ENCODE measurements around the gene JAKMIP2. TPM values are rescaled to one million over a fixed set of nuclear protein-coding genes. Genes with fewer than 3 reads are reported as not detected.

The JAKMIP2 gene
- total RNA-seq, 1 donor, result 1.1 TPM

DNA sequence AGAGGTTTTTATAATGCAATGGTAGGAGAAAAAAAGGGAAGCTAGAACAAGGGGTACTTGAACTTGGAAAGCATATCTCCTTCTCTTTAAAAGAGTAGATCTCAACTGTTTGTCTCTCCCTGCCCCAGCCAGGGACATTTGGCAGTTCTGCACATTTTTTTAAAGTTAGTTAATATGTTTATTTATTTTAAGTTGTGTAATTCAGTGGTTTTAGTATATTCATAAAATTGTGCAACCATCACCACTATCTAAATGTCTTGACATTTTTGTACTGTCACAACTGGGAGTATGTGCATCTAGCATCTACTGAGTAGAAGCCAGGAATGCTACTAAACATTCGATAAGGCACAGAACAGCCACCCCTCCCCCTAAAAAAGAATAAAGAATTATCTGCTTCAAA is 169.2 kb downstream of the JAKMIP2 start:
- H4K20me1 ChIP-seq (ENCODE audit: insufficient read depth, low read length), result no peaks in the 10 kb centered on the region
- H3K9me3 ChIP-seq (ENCODE audit: low read depth, low read length), result no peaks in the 10 kb centered on the region
- no peaks in the 10 kb centered on the region for H3K36me3 ChIP-seq (ENCODE audit: insufficient read depth, low read length)
- H3K4me1 ChIP-seq (ENCODE audit: insufficient read depth, low read length), result peaks cover 7% of the 10 kb centered on the region
- H3K4me2 ChIP-seq (ENCODE audit: insufficient read depth, low read length), result no peak overlapping the region
- TF ChIP-seq, protein P1, sequence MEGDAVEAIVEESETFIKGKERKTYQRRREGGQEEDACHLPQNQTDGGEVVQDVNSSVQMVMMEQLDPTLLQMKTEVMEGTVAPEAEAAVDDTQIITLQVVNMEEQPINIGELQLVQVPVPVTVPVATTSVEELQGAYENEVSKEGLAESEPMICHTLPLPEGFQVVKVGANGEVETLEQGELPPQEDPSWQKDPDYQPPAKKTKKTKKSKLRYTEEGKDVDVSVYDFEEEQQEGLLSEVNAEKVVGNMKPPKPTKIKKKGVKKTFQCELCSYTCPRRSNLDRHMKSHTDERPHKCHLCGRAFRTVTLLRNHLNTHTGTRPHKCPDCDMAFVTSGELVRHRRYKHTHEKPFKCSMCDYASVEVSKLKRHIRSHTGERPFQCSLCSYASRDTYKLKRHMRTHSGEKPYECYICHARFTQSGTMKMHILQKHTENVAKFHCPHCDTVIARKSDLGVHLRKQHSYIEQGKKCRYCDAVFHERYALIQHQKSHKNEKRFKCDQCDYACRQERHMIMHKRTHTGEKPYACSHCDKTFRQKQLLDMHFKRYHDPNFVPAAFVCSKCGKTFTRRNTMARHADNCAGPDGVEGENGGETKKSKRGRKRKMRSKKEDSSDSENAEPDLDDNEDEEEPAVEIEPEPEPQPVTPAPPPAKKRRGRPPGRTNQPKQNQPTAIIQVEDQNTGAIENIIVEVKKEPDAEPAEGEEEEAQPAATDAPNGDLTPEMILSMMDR (IDR thresholded peaks at IDR 0.05; ENCODE audit: extremely low read depth, low read depth, low read length), result no peak
- no peak overlapping the region for H3K4me3 ChIP-seq (ENCODE audit: insufficient read depth, low read length)
- H3K27me3 ChIP-seq (ENCODE audit: insufficient read depth, low read length), result no peaks in the 10 kb centered on the region
- no peak overlapping the region for H2AFZ ChIP-seq (ENCODE audit: low read length)
- no peak for DNase-seq (ENCODE audit: insufficient read length, low spot score, missing footprints)
- no peaks in the 10 kb centered on the region for H3K79me2 ChIP-seq (ENCODE audit: insufficient read depth, low read length)
- H3K27ac ChIP-seq (ENCODE audit: low read depth, low read length), result no peak overlapping the region

DNA sequence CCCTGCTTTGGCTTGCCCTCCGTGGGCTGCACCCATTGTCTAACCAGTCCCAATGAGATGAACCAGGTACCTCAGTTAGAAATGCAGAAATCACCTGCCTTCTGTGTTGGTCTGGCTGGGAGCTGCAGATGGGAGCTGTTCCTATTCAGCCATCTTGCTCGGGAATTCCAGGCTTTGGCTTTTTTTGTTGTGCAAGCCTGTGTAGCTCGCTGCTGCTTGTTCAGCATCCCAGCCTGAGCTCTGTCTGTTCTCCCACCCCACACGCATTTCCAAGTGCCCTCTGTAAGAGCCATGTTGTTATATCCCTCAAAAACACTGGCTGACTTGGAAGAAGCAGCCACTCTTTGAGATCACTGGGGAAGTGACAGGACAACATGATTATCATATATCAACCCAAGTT is 171.0 kb downstream of the JAKMIP2 start:
- TF ChIP-seq, protein P1 (IDR thresholded peaks at IDR 0.05; ENCODE audit: extremely low read depth, low read depth, low read length), result no peak
- DNase-seq (ENCODE audit: insufficient read length, low spot score, missing footprints), result no peak
- no peak overlapping the region for H3K27ac ChIP-seq (ENCODE audit: low read depth, low read length)
- H3K36me3 ChIP-seq (ENCODE audit: insufficient read depth, low read length), result no peaks in the 10 kb centered on the region
- no peak overlapping the region for H3K4me2 ChIP-seq (ENCODE audit: insufficient read depth, low read length)
- no peak overlapping the region for H2AFZ ChIP-seq (ENCODE audit: low read length)
- no peak overlapping the region for H3K4me3 ChIP-seq (ENCODE audit: insufficient read depth, low read length)
- H3K27me3 ChIP-seq (ENCODE audit: insufficient read depth, low read length), result no peaks in the 10 kb centered on the region
- peaks cover 7% of the 10 kb centered on the region for H3K4me1 ChIP-seq (ENCODE audit: insufficient read depth, low read length)
- H3K79me2 ChIP-seq (ENCODE audit: insufficient read depth, low read length), result no peaks in the 10 kb centered on the region
- H3K9me3 ChIP-seq (ENCODE audit: low read depth, low read length), result no peaks in the 10 kb centered on the region
- no peaks in the 10 kb centered on the region for H4K20me1 ChIP-seq (ENCODE audit: insufficient read depth, low read length)

DNA sequence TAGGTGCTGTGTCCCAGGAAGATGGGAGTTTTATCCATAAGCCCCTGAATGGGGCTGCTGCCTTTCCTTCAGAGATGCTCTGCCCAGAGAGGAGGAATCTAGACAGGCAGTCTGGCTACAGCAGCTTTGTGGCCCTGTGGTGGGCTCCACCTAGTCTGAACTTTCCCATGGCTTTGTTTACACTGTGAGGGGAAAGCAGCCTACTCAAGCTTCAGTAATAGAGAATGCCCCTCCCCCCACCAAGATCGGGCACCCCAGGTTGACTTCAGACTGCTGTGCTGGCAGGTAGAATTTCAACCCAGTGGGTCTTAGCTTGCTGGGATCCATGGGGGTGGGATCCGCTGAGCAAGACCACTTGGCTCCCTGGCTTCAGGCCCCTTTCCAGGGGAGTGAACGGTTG is 171.7 kb downstream of the JAKMIP2 start:
- Histone ChIP-seq H3K4me1 (ENCODE audit: insufficient read depth, low read length) (peaks cover 7% of the 10 kb centered on the region), H3K36me3 (ENCODE audit: insufficient read depth, low read length) (no peaks in the 10 kb centered on the region), H3K79me2 (ENCODE audit: insufficient read depth, low read length) (no peaks in the 10 kb centered on the region), H3K4me3 (ENCODE audit: insufficient read depth, low read length) (no peak overlapping the region), H3K27me3 (ENCODE audit: insufficient read depth, low read length) (no peaks in the 10 kb centered on the region), H3K4me2 (ENCODE audit: insufficient read depth, low read length) (no peak overlapping the region), H3K9me3 (ENCODE audit: low read depth, low read length) (no peaks in the 10 kb centered on the region), H3K27ac (ENCODE audit: low read depth, low read length) (no peak overlapping the region), H4K20me1 (ENCODE audit: insufficient read depth, low read length) (no peaks in the 10 kb centered on the region), H2AFZ (ENCODE audit: low read length) (no peak overlapping the region)
- TF ChIP-seq, protein P1 (IDR thresholded peaks at IDR 0.05; ENCODE audit: extremely low read depth, low read depth, low read length), result no peak
- no peak for DNase-seq (ENCODE audit: insufficient read length, low spot score, missing footprints)

DNA sequence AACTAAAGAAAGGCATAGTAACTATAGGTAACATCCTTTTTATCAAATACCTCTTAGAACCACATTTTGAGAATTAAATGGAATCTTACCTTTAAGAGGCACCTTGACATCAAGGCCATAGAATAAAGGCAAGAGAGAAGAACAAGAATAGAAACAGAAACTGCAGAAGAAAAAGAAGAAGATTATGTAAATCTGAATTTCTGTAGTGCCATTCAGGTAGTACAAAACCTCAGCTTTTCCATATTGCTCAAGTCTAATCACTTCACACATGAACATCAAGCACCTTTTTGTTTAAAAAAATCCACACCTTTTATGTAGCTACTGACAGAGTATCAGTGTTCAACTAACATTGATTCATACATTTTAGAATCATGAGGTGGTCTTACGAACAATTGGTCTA is 180.9 kb downstream of the JAKMIP2 start:
- no peaks in the 10 kb centered on the region for H3K4me1 ChIP-seq (ENCODE audit: insufficient read depth, low read length)
- no peak for DNase-seq (ENCODE audit: insufficient read length, low spot score, missing footprints)

More for the DNA sequence above, 180.9 kb downstream of the JAKMIP2 start:
- Histone ChIP-seq H3K27ac (ENCODE audit: low read depth, low read length) (no peak overlapping the region), H2AFZ (ENCODE audit: low read length) (no peak overlapping the region), H4K20me1 (ENCODE audit: insufficient read depth, low read length) (no peaks in the 10 kb centered on the region), H3K36me3 (ENCODE audit: insufficient read depth, low read length) (no peaks in the 10 kb centered on the region), H3K4me3 (ENCODE audit: insufficient read depth, low read length) (no peak overlapping the region), H3K79me2 (ENCODE audit: insufficient read depth, low read length) (no peaks in the 10 kb centered on the region), H3K9me3 (ENCODE audit: low read depth, low read length) (no peaks in the 10 kb centered on the region), H3K4me2 (ENCODE audit: insufficient read depth, low read length) (no peak overlapping the region), H3K27me3 (ENCODE audit: insufficient read depth, low read length) (no peaks in the 10 kb centered on the region)
- TF ChIP-seq, protein P1 (IDR thresholded peaks at IDR 0.05; ENCODE audit: extremely low read depth, low read depth, low read length), result no peak
